ENCODE results near the gene UNC79. TPM values are rescaled to one million over a fixed set of nuclear protein-coding genes. Genes with fewer than 3 reads are reported as not detected.
"Not testable (repeated sequence)": the region's sequence is repeated elsewhere in the genome, so short reads cannot be mapped to it uniquely, and the experiment has no call there.

Gene UNC79
- total RNA-seq, 4 donors from 2014 or later, result 0.06 to 0.24 (median 0.19) TPM; not detected in 1

GRCh38 chr14:93458234-93458633, 27.5 kb downstream of the UNC79 start:
- ATAC-seq (ENCODE audit: low FRiP score) (no peak), DNase-seq (ENCODE audit: low spot score) (no peak)
- TF ChIP-seq CTCF (IDR thresholded peaks at IDR 0.05), result no peak

- no peak for DNase-seq (ENCODE audit: low spot score)
- no peak for TF ChIP-seq CTCF (IDR thresholded peaks at IDR 0.05)
- ATAC-seq (ENCODE audit: low FRiP score), result no peak
These were observed 31.7 kb downstream of the UNC79 start for GRCh38 chr14:93462479-93462878.

GRCh38 chr14:93464271-93464670, 33.5 kb downstream of the UNC79 start:
- no peak for TF ChIP-seq CTCF (IDR thresholded peaks at IDR 0.05)
- ATAC-seq (ENCODE audit: low FRiP score), result no peak
- no peak for DNase-seq (ENCODE audit: low spot score)

- TF ChIP-seq CTCF (IDR thresholded peaks at IDR 0.05), result no peak
- no peak for ATAC-seq (ENCODE audit: low FRiP score)
- no peak for DNase-seq (ENCODE audit: low spot score)
These were observed 44.7 kb downstream of the UNC79 start for GRCh38 chr14:93475471-93475870.

- DNase-seq (ENCODE audit: low spot score), result no peak
- no peak for TF ChIP-seq CTCF (IDR thresholded peaks at IDR 0.05)
- ATAC-seq (ENCODE audit: low FRiP score), result no peak
These were observed 45.6 kb downstream of the UNC79 start for GRCh38 chr14:93476305-93476704.

GRCh38 chr14:93479074-93479473, 48.3 kb downstream of the UNC79 start:
- DNase-seq (ENCODE audit: low spot score); ATAC-seq (ENCODE audit: low FRiP score): not testable (repeated sequence)

GRCh38 chr14:93480867-93481266, 50.1 kb downstream of the UNC79 start:
- DNase-seq (ENCODE audit: low spot score) (no peak), ATAC-seq (ENCODE audit: low FRiP score) (no peak)
- TF ChIP-seq CTCF (IDR thresholded peaks at IDR 0.05), result no peak

GRCh38 chr14:93481758-93482157, 51.0 kb downstream of the UNC79 start:
- no peak for ATAC-seq (ENCODE audit: low FRiP score)
- no peak for DNase-seq (ENCODE audit: low spot score)
- TF ChIP-seq CTCF (IDR thresholded peaks at IDR 0.05), result no peak

Measured in omental fat pad (tissue), 4 donors.